Limb (tissue), 2 donors: ENCODE results near the gene GLRX3.
A peak's percentile ranks its signal among the peaks of the same experiment; 100 is the strongest.
"Not testable (repeated sequence)": the region's sequence is repeated elsewhere in the genome, so short reads cannot be mapped to it uniquely, and the experiment has no call there.

ENCODE experiments used
- DNase-seq, 2 donors: peaks; one replicate each; pipeline ENCODE4 v3.0.0-alpha.2; 2016; ENCODE audit errors: extremely low spot score in 2 of 2

Gene GLRX3

DNA sequence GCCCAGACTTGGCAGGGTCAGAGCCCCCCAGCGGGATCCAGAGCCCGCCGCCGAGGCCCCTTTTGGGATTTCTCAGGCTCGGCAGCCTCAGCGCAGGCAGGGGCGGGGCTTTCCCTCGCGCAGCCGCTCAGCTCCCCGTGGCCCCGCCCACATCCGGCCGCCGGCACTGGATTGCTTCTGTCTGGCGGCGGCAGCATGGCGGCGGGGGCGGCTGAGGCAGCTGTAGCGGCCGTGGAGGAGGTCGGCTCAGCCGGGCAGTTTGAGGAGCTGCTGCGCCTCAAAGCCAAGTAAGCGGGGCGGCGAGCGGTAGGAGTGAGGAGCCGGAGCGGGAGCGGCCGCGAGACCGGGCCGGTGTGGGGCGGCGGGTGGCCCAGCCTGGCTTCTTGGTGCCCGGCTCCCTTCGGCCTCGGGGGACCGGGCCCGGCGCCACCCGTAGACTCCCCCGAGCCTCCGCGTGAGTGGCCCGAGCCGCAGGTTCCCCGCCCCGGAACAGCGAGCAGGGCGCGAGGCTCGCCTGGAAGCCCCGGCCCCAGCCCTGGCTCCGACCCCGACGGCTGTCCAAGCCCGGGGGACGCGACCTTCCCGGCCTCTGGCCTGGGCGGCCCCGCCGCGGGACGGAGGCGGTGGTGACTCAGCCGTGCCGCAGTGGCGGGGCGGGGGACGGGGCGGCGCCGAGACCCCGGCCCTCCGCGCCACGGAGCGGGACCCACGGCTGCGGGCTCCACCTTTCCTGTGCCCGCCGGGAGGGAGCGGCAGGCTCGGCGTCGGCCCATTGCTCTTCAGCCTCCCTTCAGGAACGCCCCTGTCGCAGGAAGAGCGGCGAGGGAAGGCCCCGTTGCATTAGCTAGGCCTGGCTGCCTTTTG is at the start of gene GLRX3:
Gene GLRX3 (plus strand): TSS at position 166 of the 864 bp plus-strand sequence. CDS start 30 bp downstream, at position 196.
- peak; percentile 93 to 94 for DNase-seq

GRCh38 chr10:130090565-130090964 is 45.6 kb upstream of the GLRX3 start:
- DNase-seq = not testable (repeated sequence)

DNA sequence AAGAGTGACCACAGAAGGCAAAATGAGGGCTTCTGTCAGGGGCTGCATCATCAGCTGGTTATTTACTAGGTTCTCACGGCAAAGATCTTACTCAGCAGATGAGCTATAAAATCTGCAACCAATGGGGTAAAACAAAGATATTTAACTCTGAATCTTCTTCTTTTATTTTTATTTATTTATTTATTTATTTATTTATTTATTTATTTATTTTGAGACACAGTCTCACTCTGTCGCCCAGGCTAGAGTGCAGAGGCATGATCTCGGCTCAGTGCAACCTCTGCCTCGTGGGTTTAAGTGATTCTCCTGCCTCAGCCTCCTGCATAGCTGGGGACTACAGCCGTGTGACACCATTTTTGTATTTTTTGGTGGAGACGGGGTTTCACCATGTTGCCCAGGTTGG is 36.8 kb upstream of the GLRX3 start:
- DNase-seq = no peak

GRCh38 chr10:130105724-130106123 is 30.5 kb upstream of the GLRX3 start:
- DNase-seq = peak in 1 of 2 donors; percentile 41

GRCh38 chr10:130108146-130108545 is 28.0 kb upstream of the GLRX3 start:
- DNase-seq = not testable (repeated sequence)

- no peak for DNase-seq
Observed at GRCh38 chr10:130108934-130109604, 27.1 kb upstream of the GLRX3 start.

GRCh38 chr10:130109796-130110245 is 26.4 kb upstream of the GLRX3 start:
- DNase-seq = peak; percentile 85 to 92

GRCh38 chr10:130110246-130111112 is 25.7 kb upstream of the GLRX3 start, which contains the start of gene C10orf143:
TSS of gene C10orf143 (minus strand) at chr10:130110830. CDS start at chr10:130110772, 58 bp downstream.
- DNase-seq = peak; percentile 98 to 99

- peak; percentile 97 to 98 for DNase-seq
Observed at GRCh38 chr10:130111113-130111851, 24.9 kb upstream of the GLRX3 start.

GRCh38 chr10:130111852-130112180 is 24.4 kb upstream of the GLRX3 start:
- no peak for DNase-seq

- no peak for DNase-seq
Observed at GRCh38 chr10:130112821-130113220, 23.4 kb upstream of the GLRX3 start.

DNA sequence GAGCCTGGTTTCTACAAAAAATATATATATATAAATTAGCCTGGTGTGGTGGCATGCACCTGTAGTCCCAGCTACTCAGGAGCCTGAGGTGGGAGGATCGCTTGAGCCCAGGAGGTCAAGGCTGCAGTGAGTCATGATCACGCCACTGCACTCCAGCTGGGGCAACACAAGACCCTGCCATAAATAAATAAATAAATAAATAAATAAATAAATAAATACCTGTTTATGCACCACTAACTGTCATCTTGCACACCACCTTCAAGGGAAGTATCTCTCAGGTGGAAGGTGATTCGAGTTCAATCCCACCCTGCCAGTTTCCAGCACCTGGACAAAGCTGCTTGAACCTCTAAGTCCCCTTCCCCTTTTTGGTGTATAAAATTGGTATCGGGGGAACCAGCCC is 19.2 kb upstream of the GLRX3 start:
- not testable (repeated sequence) for DNase-seq

DNA sequence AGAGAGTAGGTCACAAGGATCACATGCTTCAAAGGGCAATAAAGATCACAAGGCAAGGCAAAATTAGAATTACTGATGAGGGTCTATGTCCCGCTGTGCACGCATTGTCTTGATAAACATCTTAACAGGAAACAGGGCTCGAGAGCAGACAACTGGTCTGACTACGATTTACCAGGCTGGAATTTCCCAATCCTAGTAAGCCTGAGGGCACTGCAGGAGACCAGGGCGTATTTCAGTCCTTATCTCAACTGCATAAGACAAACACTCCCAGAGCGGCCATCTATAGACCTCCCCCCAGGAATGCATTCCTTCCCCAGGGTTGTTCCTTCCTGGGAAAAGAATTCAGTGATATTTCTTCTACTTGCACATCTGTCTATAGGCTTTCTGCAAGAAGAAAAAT is 18.7 kb upstream of the GLRX3 start:
- DNase-seq = not testable (repeated sequence)

DNA sequence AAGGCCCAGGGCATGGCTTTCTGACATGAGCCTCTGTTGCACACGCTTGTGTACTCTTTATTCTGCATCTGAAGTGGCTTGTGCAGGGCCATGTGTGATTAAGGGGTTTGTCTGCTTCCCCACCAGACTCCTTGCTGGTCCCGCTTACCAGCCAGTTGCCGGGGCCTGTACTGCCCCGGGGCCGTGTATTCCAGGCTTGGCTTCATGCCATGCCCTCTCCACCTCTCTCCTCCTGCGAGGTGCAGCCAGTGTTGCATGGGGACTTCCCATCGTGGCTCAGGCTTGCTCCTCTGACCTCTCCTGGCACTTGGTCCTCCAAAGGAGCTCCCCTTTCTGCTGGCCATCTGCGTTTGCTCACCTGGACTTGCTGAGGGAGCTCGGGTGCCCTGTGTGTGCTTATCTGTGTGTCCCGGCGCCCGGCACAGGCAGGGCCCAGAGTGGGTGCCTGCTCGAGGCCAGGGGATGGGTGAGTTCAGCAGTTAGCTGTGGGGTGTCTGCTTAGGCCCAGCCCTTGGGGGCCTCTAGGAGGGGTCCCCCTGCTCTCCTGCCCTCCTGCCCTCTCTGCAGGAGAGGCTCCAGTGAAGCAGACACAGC is 14.6 kb upstream of the GLRX3 start:
- DNase-seq = no peak

DNA sequence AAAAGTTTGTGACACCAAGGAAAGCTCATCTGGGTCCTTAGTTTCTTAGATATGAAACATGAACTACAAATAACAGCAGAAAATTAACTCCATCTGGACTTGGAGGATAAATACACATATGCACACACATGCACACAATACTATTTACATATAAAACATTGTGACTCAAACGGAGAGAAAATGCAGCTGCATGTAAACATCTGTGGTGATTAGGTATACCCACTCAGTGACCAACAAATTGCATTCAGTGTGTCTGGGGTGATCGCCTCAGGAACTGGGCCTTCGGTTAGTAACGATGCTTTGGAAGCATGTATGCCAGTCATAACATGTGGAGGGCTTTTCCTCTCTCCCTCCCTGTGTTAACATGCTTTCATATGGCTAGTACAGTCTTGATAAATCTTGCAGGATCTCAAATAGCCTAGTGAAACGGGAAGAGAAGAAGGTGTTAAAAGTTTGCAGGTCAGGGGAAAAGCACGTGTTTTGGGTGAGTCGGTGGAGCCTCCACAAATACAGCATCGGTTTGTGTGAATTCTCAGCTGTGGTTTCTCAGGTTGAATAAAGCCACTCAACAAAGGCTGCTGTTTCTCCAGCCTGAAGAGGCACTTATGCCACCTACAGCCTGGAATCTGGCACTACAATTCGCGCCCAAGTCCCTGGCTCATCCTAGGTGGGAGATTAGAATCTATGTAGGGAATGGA is 8.7 kb upstream of the GLRX3 start:
- peak; percentile 72 to 81 for DNase-seq

GRCh38 chr10:130128062-130128781 is 8.0 kb upstream of the GLRX3 start:
- DNase-seq = no peak

- no peak for DNase-seq
Observed at GRCh38 chr10:130128922-130129321, 7.3 kb upstream of the GLRX3 start.

- DNase-seq = no peak
Observed at GRCh38 chr10:130135676-130136225, 440 bp upstream of the GLRX3 start.

DNA sequence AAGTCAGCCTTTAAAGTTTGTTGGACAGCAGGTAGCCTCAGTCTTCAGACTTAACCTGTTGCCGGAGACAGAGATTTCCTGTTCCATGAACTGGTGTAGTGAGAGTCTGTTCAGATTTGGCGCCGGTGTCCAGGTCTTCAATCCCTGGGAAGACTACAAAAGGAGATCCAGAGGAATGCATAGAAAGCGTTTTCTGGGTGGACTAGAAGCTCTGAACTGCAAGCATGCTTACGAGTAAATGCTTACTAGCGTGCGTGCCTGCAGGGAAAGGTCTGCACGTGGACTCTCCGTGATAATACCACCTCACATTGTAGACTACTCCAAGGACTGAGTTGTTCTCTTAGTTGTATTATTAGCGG is 878 bp downstream of the GLRX3 start:
- DNase-seq = no peak
